GM23338 (cell line): ENCODE results near the gene NOXA1. TPM values are rescaled to one million over a fixed set of nuclear protein-coding genes. Genes with fewer than 3 reads are reported as not detected.

Experiments used
- ATAC-seq: fragments of 200-7000 bp; cut with Tn5 transposase; 3 replicates; pipeline ENCODE4 v1.9.1; 2020
- DNase-seq: peaks from one replicate; pipeline ENCODE4 v3.0.0-alpha.2; 2015; ENCODE audit warnings: low spot score
- H2AFZ ChIP-seq: fragments of 200-600 bp; sonication (generic); 2 replicates; pipeline ENCODE4 v1.8.0; 2016; ENCODE audit warnings: antibody characterized with exemption, mild to moderate bottlenecking, moderate library complexity
- H3F3A ChIP-seq: fragments of 200-600 bp; sonication (generic); replicated peaks from 2 replicates; pipeline ENCODE4 v1.8.0; 2017; ENCODE audit warnings: antibody characterized with exemption, mixed run types, low read depth
- H3K27ac ChIP-seq: fragments of 200-600 bp; sonication (generic); 2 replicates; pipeline ENCODE4 v1.6.1; 2016; ENCODE audit warnings: low read depth
- H3K27me3 ChIP-seq: fragments of 200-600 bp; sonication (generic); 2 replicates; pipeline ENCODE4 v1.8.0; 2016; ENCODE audit warnings: mild to moderate bottlenecking, mixed run types, moderate library complexity; ENCODE audit not compliant: insufficient read depth
- H3K36me3 ChIP-seq: fragments of 200-600 bp; sonication (generic); 2 replicates; pipeline ENCODE4 v1.8.0; 2016; ENCODE audit warnings: mild to moderate bottlenecking; ENCODE audit not compliant: insufficient read depth
- H3K4me1 ChIP-seq: fragments of 200-600 bp; sonication (generic); 2 replicates; pipeline ENCODE4 v1.8.0; 2016; ENCODE audit warnings: mild to moderate bottlenecking, moderate library complexity; ENCODE audit not compliant: insufficient read depth
- H3K4me2 ChIP-seq: fragments of 200-600 bp; sonication (generic); 2 replicates; pipeline ENCODE4 v1.7.1; 2017; ENCODE audit warnings: mixed run types
- H3K4me3 ChIP-seq: fragments of 200-600 bp; sonication (generic); 2 replicates; pipeline ENCODE4 v1.6.1; 2016; ENCODE audit warnings: mixed run types
- H3K79me2 ChIP-seq: fragments of 200-600 bp; sonication (generic); replicated peaks from 2 replicates; pipeline ENCODE4 v1.8.0; 2017; ENCODE audit warnings: mild to moderate bottlenecking; ENCODE audit not compliant: insufficient read depth
- H3K9me2 ChIP-seq: fragments of 200-600 bp; sonication (generic); 2 replicates; pipeline ENCODE4 v1.8.0; 2017; ENCODE audit not compliant: insufficient read depth
- H4K20me1 ChIP-seq: fragments of 200-600 bp; sonication (generic); replicated peaks from 2 replicates; pipeline ENCODE4 v1.8.0; 2017; ENCODE audit warnings: mild to moderate bottlenecking; ENCODE audit not compliant: insufficient read depth
- H3K27ac Mint-ChIP-seq: 2 replicates; pipeline ENCODE4 v1.8.0; 2020; ENCODE audit warnings: inconsistent platforms, mild to moderate bottlenecking, moderate library complexity, mixed read lengths
- H3K27me3 Mint-ChIP-seq: 3 replicates; pipeline ENCODE4 v1.8.0; 2022; ENCODE audit warnings: low read depth, mild to moderate bottlenecking, moderate library complexity, mixed read lengths, inconsistent platforms; ENCODE audit not compliant: insufficient read depth, poor library complexity
- H3K36me3 Mint-ChIP-seq: 3 replicates; pipeline ENCODE4 v1.8.0; 2021; ENCODE audit warnings: low read depth, mild to moderate bottlenecking, inconsistent platforms, moderate library complexity, mixed read lengths
- H3K4me1 Mint-ChIP-seq: 3 replicates; pipeline ENCODE4 v1.8.0; 2020; ENCODE audit warnings: mild to moderate bottlenecking, inconsistent platforms, mixed read lengths
- H3K4me3 Mint-ChIP-seq: 3 replicates; pipeline ENCODE4 v1.8.0; 2021; ENCODE audit warnings: moderate library complexity, mild to moderate bottlenecking, inconsistent platforms, mixed read lengths
- H3K9me3 Mint-ChIP-seq: 3 replicates; pipeline ENCODE4 v1.8.0; 2020; ENCODE audit warnings: moderate library complexity, mild to moderate bottlenecking, inconsistent platforms, mixed read lengths
- ETS1 ChIP-seq: IDR thresholded peaks from 2 replicates; pipeline ENCODE4 v1.6.1; 2016; ENCODE audit warnings: antibody characterized with exemption
- EZH2 ChIP-seq: fragments of 200-600 bp; sonication (generic); IDR thresholded peaks from one replicate; pipeline ENCODE4 v1.8.0; 2017; ENCODE audit warnings: antibody characterized with exemption, mild to moderate bottlenecking, low read depth; ENCODE audit not compliant: unreplicated experiment
- JUNB ChIP-seq: IDR thresholded peaks from one replicate; pipeline ENCODE4 v1.6.1; 2016; ENCODE audit warnings: antibody characterized with exemption; ENCODE audit not compliant: unreplicated experiment
- NANOG ChIP-seq: IDR thresholded peaks from 2 replicates; pipeline ENCODE4 v1.6.1; 2016; ENCODE audit warnings: antibody characterized with exemption, borderline replicate concordance
- POLR2AphosphoS5 ChIP-seq: IDR thresholded peaks from 2 replicates; pipeline ENCODE4 v1.6.1; 2016; ENCODE audit warnings: antibody characterized with exemption, low read depth
- REST ChIP-seq: IDR thresholded peaks from one replicate; pipeline ENCODE4 v1.6.1; 2018; ENCODE audit warnings: antibody characterized with exemption; ENCODE audit not compliant: unreplicated experiment
- STAT1 ChIP-seq: IDR thresholded peaks from one replicate; pipeline ENCODE4 v1.6.1; 2016; ENCODE audit warnings: antibody characterized with exemption; ENCODE audit not compliant: unreplicated experiment
- ZNF114 ChIP-seq: fragments of 250-450 bp; sonication (Bioruptor Pico); IDR thresholded peaks from 2 replicates; pipeline ENCODE4 v1.5.0; 2020; ENCODE audit warnings: mild to moderate bottlenecking, moderate library complexity
- ZNF331 ChIP-seq: fragments of 250-450 bp; sonication (Bioruptor Pico); IDR thresholded peaks from 2 replicates; pipeline ENCODE4 v1.5.0; 2020; ENCODE audit warnings: low read depth, mild to moderate bottlenecking, moderate library complexity
- polyA plus RNA-seq: library from polyadenylated mRNA; unstranded; fragments of >200 nt; fragmentation: Nextera tagmentation; extraction: Ambion mirVana; gene quantifications from 2 replicates; pipeline ENCODE4 v1.2.1, GENCODE V29; 2016
- total RNA-seq: library from RNA; depleted of rRNA; stranded (reverse); fragments of >200 nt; shearing (Covaris generic); gene quantifications from 2 replicates; pipeline ENCODE4 v1.2.3, GENCODE V29; 2014
- TF ChIP-seq, protein P1 (sequence below): fragments of 250-450 bp; sonication (Bioruptor Pico); IDR thresholded peaks from 2 replicates; pipeline ENCODE4 v1.5.0; 2020; ENCODE audit warnings: mild to moderate bottlenecking, moderate library complexity

NOXA1 gene
- total and polyA plus RNA-seq, 2 experiments from 2014 or later: 0.59 to 0.68 TPM

DNA sequence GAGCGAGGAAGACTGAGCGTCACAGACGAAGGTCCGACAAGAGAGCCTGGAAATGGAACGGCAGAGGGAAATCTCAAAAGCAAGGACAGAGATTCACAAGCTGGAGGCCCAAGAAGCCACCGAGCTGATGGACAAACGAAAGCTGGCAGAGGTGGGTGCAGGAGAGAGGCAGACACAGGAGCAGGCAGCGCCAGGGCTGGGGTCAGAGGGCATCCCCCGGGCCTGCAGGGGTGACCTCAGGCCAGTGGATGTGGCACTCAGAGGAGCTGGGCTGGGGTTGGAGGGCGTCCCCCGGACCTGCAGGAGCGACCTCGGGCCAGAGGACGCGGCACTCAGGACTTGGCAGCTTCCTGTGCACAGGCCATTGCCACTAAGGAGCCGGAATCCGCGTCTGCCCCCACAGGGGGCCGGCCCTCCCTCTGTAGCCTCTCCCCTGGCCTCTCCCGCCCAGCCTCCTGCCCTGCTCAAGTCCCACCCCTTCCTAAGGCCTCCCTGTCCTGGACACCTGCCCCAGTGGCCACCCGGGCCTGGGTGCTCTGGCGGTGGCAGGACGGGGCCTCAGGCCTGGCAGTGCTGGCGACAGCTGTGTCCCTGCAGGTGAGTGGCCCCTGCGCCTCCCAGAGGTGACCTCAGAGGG lies 40.6 kb upstream of the NOXA1 start:
- Mint-ChIP-seq H3K27me3 (peaks cover 10% of the 10 kb centered on the region), H3K36me3 (peaks cover 9% of the 10 kb centered on the region; the same call in 2 of the 3 replicates), H3K4me3 (no peak overlapping the region), H3K9me3 (peaks cover 8% of the 10 kb centered on the region; the same call in 2 of the 3 replicates), H3K4me1 (peaks cover 2% of the 10 kb centered on the region; the same call in 2 of the 3 replicates), H3K27ac (no peak overlapping the region; the same call in 1 of the 2 replicates)
- H3K27ac ChIP-seq: no peak overlapping the region
- H3K4me3 ChIP-seq: no peak overlapping the region
- no peaks in the 10 kb centered on the region for H3F3A ChIP-seq
- H3K9me2 ChIP-seq: no peaks in the 10 kb centered on the region
- no peak overlapping the region for H2AFZ ChIP-seq
- no peaks in the 10 kb centered on the region for H3K27me3 ChIP-seq
- no peak overlapping the region for H3K4me2 ChIP-seq
- no peaks in the 10 kb centered on the region for H3K79me2 ChIP-seq
- H4K20me1 ChIP-seq: no peaks in the 10 kb centered on the region
- H3K4me1 ChIP-seq: no peaks in the 10 kb centered on the region
- no peaks in the 10 kb centered on the region for H3K36me3 ChIP-seq
- DNase-seq: peak; percentile 45
- peak; percentile 22 for ATAC-seq
- TF ChIP-seq EZH2 (no peak), JUNB (no peak), NANOG (no peak), ETS1 (no peak), REST (no peak), STAT1 (no peak), ZNF331 (CRISPR knock-in tag) (no peak), POLR2AphosphoS5 (no peak), ZNF114 (CRISPR knock-in tag) (no peak)
- TF ChIP-seq, protein P1, sequence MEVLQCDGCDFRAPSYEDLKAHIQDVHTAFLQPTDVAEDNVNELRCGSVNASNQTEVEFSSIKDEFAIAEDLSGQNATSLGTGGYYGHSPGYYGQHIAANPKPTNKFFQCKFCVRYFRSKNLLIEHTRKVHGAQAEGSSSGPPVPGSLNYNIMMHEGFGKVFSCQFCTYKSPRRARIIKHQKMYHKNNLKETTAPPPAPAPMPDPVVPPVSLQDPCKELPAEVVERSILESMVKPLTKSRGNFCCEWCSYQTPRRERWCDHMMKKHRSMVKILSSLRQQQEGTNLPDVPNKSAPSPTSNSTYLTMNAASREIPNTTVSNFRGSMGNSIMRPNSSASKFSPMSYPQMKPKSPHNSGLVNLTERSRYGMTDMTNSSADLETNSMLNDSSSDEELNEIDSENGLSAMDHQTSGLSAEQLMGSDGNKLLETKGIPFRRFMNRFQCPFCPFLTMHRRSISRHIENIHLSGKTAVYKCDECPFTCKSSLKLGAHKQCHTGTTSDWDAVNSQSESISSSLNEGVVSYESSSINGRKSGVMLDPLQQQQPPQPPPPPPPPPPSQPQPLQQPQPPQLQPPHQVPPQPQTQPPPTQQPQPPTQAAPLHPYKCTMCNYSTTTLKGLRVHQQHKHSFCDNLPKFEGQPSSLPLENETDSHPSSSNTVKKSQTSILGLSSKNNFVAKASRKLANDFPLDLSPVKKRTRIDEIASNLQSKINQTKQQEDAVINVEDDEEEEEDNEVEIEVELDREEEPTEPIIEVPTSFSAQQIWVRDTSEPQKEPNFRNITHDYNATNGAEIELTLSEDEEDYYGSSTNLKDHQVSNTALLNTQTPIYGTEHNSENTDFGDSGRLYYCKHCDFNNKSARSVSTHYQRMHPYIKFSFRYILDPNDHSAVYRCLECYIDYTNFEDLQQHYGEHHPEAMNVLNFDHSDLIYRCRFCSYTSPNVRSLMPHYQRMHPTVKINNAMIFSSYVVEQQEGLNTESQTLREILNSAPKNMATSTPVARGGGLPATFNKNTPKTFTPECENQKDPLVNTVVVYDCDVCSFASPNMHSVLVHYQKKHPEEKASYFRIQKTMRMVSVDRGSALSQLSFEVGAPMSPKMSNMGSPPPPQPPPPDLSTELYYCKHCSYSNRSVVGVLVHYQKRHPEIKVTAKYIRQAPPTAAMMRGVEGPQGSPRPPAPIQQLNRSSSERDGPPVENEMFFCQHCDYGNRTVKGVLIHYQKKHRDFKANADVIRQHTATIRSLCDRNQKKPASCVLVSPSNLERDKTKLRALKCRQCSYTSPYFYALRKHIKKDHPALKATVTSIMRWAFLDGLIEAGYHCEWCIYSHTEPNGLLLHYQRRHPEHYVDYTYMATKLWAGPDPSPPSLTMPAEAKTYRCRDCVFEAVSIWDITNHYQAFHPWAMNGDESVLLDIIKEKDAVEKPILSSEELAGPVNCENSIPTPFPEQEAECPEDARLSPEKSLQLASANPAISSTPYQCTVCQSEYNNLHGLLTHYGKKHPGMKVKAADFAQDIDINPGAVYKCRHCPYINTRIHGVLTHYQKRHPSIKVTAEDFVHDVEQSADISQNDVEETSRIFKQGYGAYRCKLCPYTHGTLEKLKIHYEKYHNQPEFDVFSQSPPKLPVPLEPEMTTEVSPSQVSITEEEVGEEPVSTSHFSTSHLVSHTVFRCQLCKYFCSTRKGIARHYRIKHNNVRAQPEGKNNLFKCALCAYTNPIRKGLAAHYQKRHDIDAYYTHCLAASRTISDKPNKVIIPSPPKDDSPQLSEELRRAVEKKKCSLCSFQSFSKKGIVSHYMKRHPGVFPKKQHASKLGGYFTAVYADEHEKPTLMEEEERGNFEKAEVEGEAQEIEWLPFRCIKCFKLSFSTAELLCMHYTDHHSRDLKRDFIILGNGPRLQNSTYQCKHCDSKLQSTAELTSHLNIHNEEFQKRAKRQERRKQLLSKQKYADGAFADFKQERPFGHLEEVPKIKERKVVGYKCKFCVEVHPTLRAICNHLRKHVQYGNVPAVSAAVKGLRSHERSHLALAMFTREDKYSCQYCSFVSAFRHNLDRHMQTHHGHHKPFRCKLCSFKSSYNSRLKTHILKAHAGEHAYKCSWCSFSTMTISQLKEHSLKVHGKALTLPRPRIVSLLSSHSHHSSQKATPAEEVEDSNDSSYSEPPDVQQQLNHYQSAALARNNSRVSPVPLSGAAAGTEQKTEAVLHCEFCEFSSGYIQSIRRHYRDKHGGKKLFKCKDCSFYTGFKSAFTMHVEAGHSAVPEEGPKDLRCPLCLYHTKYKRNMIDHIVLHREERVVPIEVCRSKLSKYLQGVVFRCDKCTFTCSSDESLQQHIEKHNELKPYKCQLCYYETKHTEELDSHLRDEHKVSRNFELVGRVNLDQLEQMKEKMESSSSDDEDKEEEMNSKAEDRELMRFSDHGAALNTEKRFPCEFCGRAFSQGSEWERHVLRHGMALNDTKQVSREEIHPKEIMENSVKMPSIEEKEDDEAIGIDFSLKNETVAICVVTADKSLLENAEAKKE (CRISPR knock-in tag): no peak
